Activated CD4-positive, alpha-beta T cell treated with anti-CD3 and anti-CD28 coated beads, Interleukin-2, Interleukin-6, amounts not matched to agents 100 ng/mL and 50 ng/mL, durations not matched to agents 16 hours and 8 hours (primary cell): Measurements from ENCODE around the gene LIMA1.
A peak's percentile ranks its signal among the peaks of the same experiment; 100 is the strongest.
"Not testable (repeated sequence)": the region's sequence is repeated elsewhere in the genome, so short reads cannot be mapped to it uniquely, and the experiment has no call there.

Experiments
- DNase-seq: peaks from one replicate; pipeline ENCODE4 v3.0.0-alpha.2; 2020

LIMA1 gene

GRCh38 chr12:50246873-50247612, 36.3 kb downstream of the LIMA1 start:
- DNase-seq: peak; percentile 86

- DNase-seq: no peak
Measured at GRCh38 chr12:50246197-50246865, 37.0 kb downstream of the LIMA1 start.

GRCh38 chr12:50243507-50243906, 39.8 kb downstream of the LIMA1 start:
- DNase-seq: no peak

GRCh38 chr12:50242751-50243191, 40.5 kb downstream of the LIMA1 start:
- no peak for DNase-seq

GRCh38 chr12:50241178-50241577, 42.1 kb downstream of the LIMA1 start:
- DNase-seq: no peak

GRCh38 chr12:50240792-50241114, 42.6 kb downstream of the LIMA1 start:
- no peak for DNase-seq

GRCh38 chr12:50240096-50240791, 43.1 kb downstream of the LIMA1 start:
- no peak for DNase-seq

GRCh38 chr12:50239355-50239891, 43.9 kb downstream of the LIMA1 start:
- DNase-seq: no peak

- no peak for DNase-seq
Measured at GRCh38 chr12:50234347-50234746, 49.0 kb downstream of the LIMA1 start.

- no peak for DNase-seq
Measured at GRCh38 chr12:50232771-50233209, 50.5 kb downstream of the LIMA1 start.

- no peak for DNase-seq
Measured at GRCh38 chr12:50232206-50232605, 51.1 kb downstream of the LIMA1 start.

GRCh38 chr12:50231346-50231745, 52.0 kb downstream of the LIMA1 start:
- DNase-seq: no peak

GRCh38 chr12:50230217-50230616, 53.1 kb downstream of the LIMA1 start:
- no peak for DNase-seq

GRCh38 chr12:50224026-50224692, 59.2 kb downstream of the LIMA1 start:
- DNase-seq: peak; percentile 82

GRCh38 chr12:50222275-50222783, 61.0 kb downstream of the LIMA1 start:
- DNase-seq: peak; percentile 66

GRCh38 chr12:50221228-50222008, 61.9 kb downstream of the LIMA1 start:
- peak; percentile 48 for DNase-seq

GRCh38 chr12:50220363-50220995, 62.8 kb downstream of the LIMA1 start:
- DNase-seq: peak; percentile 91

- no peak for DNase-seq
Measured at GRCh38 chr12:50219544-50219943, 63.8 kb downstream of the LIMA1 start.

- DNase-seq: not testable (repeated sequence)
Measured at GRCh38 chr12:50219001-50219400, 64.3 kb downstream of the LIMA1 start.

GRCh38 chr12:50218386-50218785, 64.9 kb downstream of the LIMA1 start:
- DNase-seq: no peak

GRCh38 chr12:50217202-50217601, 66.1 kb downstream of the LIMA1 start:
- DNase-seq: no peak
